HG02759 (cell line): ENCODE measurements around the gene FANCI.

Experiments used
- ATAC-seq: cut with Tn5 transposase; IDR thresholded peaks from one replicate; pipeline ENCODE4 v1.9.1; 2021; ENCODE audit warnings: mild to moderate bottlenecking, moderate library complexity; ENCODE audit not compliant: unreplicated experiment

FANCI gene

GRCh38 chr15:89243691-89244573, at the start of gene FANCI:
Gene FANCI (plus strand): TSS chr15:89243979. CDS start chr15:89247648, 3,669 bp downstream.
- ATAC-seq = peak; percentile 93

GRCh38 chr15:89194608-89195007, 49.2 kb upstream of the FANCI start:
- no peak for ATAC-seq

GRCh38 chr15:89195836-89196235, 47.9 kb upstream of the FANCI start:
- no peak for ATAC-seq

GRCh38 chr15:89196241-89196640, 47.5 kb upstream of the FANCI start:
- no peak for ATAC-seq

DNA sequence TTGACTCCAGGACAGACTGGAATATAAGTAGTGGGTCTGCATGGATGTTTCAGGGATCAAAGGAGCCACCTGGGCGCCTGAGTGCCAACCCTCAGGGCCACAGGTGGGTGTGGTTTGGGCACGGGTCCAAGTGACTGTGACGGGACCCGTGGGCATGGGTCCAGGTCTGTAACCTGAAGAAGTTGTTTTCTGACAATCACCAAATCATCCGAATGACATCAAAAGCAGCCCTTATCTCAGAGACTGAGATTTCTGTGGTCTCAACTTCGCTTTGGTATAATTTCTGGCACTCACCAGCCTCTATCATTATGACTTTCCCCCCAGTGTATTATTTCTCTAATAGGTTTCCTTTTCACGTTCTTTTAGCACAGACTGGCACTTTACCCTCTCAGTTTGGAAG, 46.8 kb upstream of the FANCI start:
- ATAC-seq = no peak

- ATAC-seq = no peak
Measured at GRCh38 chr15:89197503-89197971, 46.2 kb upstream of the FANCI start.

DNA sequence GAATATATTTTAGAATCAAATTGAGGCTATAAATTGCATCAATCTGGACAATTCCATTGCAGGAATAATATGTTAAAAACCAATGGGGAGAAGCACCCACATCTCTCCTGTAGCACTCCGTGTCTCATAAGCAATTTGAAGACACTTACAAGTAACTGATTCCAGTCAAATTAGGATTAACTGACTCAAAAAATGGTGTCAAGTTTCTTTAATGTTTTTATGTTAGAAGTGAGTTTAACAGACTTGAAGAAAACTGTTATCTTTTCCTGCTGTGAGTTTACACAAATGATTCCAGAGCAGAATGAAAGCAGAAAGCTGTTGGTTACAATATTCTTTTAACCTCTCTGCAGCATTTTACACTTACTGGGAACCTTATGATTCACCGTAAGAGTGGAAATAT, 45.6 kb upstream of the FANCI start:
- ATAC-seq = no peak

GRCh38 chr15:89198934-89199333, 44.8 kb upstream of the FANCI start:
- ATAC-seq = no peak

GRCh38 chr15:89199746-89200145, 44.0 kb upstream of the FANCI start:
- ATAC-seq = no peak

GRCh38 chr15:89200182-89200581, 43.6 kb upstream of the FANCI start:
- ATAC-seq = no peak

DNA sequence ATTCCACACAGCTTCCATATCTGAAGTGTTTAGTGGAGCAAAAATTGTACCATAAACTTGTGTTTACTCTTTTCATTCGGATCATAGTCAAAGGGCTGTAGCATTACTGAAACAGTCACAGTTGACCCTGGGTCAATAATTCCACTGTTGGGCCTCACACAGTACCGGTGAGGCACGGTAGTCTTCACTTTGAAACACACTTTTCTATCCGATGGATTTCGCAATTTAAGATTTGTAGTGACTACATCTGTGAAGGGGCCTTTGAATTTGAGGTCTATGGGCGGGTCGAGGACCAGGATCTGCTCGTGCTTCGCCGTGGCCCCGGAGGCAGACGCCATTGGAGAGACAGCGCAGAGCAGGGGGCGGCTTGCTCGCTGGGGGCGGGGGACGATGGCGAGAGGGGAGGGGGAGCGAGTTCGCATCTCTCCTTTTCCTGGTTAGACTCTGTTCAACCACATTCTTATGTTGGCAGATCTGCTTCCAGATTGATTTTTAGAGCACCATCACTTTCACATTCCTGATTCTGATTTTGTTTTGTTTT, 42.2 kb upstream of the FANCI start:
- no peak for ATAC-seq

- no peak for ATAC-seq
Measured at GRCh38 chr15:89203705-89204273, 40.0 kb upstream of the FANCI start.

- no peak for ATAC-seq
Measured at GRCh38 chr15:89205991-89206585, 37.7 kb upstream of the FANCI start.

DNA sequence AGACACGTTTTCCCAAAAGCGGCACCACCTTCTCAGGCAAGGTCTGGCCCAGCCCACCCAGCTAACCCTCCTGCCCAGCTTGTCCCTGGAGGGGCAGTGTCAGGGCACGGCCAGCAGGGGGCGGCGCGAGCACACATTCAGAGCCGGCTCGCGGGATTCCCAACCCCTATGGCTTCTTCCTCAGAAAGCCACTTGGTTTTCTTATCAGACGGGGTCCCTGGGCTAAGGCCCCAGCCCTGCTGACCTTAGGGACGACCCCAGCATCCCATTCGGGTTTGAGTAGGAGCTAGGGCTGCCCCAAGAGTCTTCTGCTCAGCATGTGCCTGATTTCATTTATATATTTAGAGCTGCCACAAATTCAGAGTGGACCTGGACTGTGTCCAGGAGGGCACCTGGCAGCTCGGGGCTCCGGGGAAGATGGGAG, 36.9 kb upstream of the FANCI start:
- ATAC-seq = peak; percentile 84

DNA sequence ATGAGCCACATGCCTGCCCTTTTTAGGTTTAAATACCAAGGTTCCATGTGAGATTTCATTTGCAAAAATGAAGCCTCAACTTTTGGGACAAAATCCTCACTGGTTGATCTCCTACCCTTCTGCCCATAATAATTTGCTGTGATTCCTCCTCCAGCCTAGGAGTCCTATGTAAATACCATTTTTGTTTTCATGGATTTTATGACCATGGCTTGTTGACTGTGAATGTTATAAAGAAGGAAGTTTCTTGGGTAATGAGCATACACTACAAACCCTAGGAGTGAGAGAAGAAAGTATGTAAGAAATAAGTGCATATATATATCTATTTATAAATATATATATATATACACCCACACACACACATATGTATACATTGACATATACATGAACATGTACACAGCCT, 35.5 kb upstream of the FANCI start:
- no peak for ATAC-seq

DNA sequence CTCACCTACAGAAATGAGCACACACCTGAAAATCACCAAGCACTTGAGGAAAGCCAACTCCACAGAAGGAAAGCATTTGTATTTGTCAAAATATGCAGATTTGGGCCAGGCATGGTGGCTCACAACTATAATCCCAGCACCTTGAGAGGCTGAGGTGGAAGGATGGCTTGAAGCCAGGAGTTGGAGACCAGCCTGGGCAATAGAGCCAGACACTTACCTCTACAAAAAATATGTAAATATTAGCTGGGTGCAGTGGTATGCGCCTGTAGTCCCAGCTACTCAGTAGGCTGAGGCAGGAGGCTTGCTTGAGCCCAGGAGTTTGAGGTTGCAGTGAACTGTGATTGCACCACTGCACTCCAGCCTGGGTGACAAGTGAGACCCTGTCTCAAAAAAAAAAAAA, 34.7 kb upstream of the FANCI start:
- ATAC-seq = no peak

DNA sequence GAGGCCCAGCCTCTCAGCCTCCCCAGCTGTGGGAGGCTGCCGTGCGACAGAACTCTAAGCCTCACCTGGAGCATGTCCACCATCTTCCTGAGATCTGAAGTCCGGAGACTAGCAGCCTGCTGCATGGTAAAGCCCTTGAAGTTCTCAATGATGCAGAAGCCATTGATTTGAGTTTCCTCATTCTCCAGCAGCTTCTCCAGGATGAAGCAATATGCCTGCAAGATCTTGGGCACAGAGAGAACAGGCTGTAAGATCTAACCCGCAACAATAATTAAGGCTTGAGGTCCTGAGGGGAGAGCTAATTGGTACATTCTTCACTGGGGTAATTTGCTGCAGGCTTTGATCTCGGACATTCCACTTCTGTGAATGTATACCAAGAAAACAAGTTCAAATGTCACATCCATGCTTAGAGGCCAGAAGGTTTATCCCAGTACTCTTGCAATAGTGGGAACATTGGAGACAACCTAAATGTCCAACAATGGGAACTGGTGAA, 32.1 kb upstream of the FANCI start:
- no peak for ATAC-seq

GRCh38 chr15:89215627-89216026, 28.2 kb upstream of the FANCI start:
- no peak for ATAC-seq

DNA sequence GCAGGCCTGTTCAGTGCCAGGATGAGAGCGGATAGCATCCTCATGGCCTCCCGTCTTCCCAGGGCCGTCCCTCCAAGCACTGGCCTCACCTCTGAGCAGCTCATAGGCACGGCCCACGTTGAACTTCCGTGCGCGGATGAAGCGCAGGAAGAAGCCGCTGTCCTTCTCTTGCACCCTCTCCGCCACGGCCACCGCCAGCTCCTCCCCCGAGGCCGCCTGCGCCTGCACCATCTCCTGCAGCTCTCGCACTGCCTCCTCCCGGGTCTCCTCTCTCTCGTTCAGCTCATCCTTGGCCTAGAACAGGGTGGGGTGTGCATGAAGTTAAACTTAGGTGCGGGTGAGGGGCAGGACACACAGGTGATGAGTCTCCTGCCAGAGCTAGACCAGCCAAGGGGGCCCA, 26.7 kb upstream of the FANCI start:
- no peak for ATAC-seq

GRCh38 chr15:89217686-89218376, 25.9 kb upstream of the FANCI start:
- no peak for ATAC-seq

DNA sequence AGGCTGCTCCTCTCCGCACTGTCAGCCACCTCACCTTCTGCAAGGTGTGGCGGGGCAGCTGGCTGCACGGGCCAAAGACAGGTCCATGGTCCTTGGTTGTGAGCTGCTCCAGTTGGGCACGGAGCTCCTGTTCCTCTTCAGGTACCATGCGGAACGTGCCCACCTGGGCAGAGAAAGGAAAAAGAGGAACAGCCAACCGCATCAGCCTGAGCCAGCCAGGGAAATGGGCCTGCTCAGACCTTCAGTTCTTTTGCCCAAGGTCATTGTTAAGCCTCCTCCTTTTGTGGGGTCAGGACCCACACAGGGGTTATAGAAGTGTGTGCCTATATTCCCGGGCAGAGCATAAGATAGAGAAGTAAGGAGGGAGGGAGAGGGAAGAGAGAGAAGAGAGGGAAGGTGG, 25.2 kb upstream of the FANCI start:
- ATAC-seq = no peak
